OCI-LY1 (cell line): ENCODE results near the gene ZNF3.

Experiments used
- H2AFZ ChIP-seq: fragments of 200-600 bp; sonication (generic), shearing (Covaris generic); 2 replicates; pipeline ENCODE4 v1.6.0; 2014; ENCODE audit warnings: antibody characterized with exemption, mild to moderate bottlenecking, low read length
- H3F3A ChIP-seq: fragments of 200-600 bp; sonication (generic), shearing (Covaris generic); 2 replicates; pipeline ENCODE4 v1.6.0; 2014; ENCODE audit warnings: mild to moderate bottlenecking, antibody characterized with exemption, low read length, moderate library complexity; ENCODE audit not compliant: insufficient read depth
- H3K27ac ChIP-seq: fragments of 200-600 bp; sonication (generic); 2 replicates; pipeline ENCODE4 v1.5.1; 2014; ENCODE audit warnings: low read length, mixed run types, mild to moderate bottlenecking, low read depth; ENCODE audit not compliant: poor library complexity, severe bottlenecking
- H3K27me3 ChIP-seq: fragments of 200-600 bp; sonication (generic); 2 replicates; pipeline ENCODE4 v1.6.0; 2014; ENCODE audit warnings: antibody characterized with exemption, mild to moderate bottlenecking, low read length, moderate library complexity; ENCODE audit not compliant: insufficient read depth
- H3K36me3 ChIP-seq: fragments of 200-600 bp; sonication (generic); 2 replicates; pipeline ENCODE4 v1.6.1; 2014; ENCODE audit warnings: mild to moderate bottlenecking, antibody characterized with exemption, low read length, moderate library complexity, mixed read lengths; ENCODE audit not compliant: insufficient read depth
- H3K4me1 ChIP-seq: fragments of 200-600 bp; sonication (generic); 2 replicates; pipeline ENCODE4 v1.5.1; 2014; ENCODE audit warnings: mild to moderate bottlenecking, low read length, moderate library complexity; ENCODE audit not compliant: insufficient read depth, severe bottlenecking
- H3K4me2 ChIP-seq: fragments of 200-600 bp; sonication (generic), shearing (Covaris generic); 2 replicates; pipeline ENCODE4 v1.6.1; 2014; ENCODE audit warnings: low read length
- H3K4me3 ChIP-seq: fragments of 200-600 bp; sonication (generic); 2 replicates; pipeline ENCODE4 v1.5.1; 2014; ENCODE audit warnings: low read length, low read depth, mild to moderate bottlenecking, mixed read lengths; ENCODE audit not compliant: poor library complexity, severe bottlenecking
- H3K79me2 ChIP-seq: fragments of 200-600 bp; shearing (Covaris generic); 2 replicates; pipeline ENCODE4 v1.6.1; 2016; ENCODE audit warnings: mixed run types, low read length, mixed read lengths; ENCODE audit not compliant: insufficient read depth
- H3K9ac ChIP-seq: fragments of 200-600 bp; sonication (generic), shearing (Covaris generic); 2 replicates; pipeline ENCODE4 v1.6.1; 2014; ENCODE audit warnings: mild to moderate bottlenecking, low read length, mixed read lengths
- H3K9me2 ChIP-seq: fragments of 200-600 bp; sonication (generic), shearing (Covaris generic); 2 replicates; pipeline ENCODE4 v1.6.1; 2014; ENCODE audit warnings: low read depth, mild to moderate bottlenecking, low read length, mixed read lengths
- H3K9me3 ChIP-seq: fragments of 200-600 bp; shearing (Covaris generic); 2 replicates; pipeline ENCODE4 v1.6.1; 2014; ENCODE audit warnings: low read length, mixed read lengths
- H4K20me1 ChIP-seq: fragments of 200-600 bp; sonication (generic), shearing (Covaris generic); 2 replicates; pipeline ENCODE4 v1.6.0; 2016; ENCODE audit warnings: mild to moderate bottlenecking, low read length; ENCODE audit not compliant: insufficient read depth
- EZH2 ChIP-seq: fragments of 200-600 bp; sonication (generic), shearing (Covaris generic); IDR thresholded peaks from 2 replicates; pipeline ENCODE4 v1.8.0; 2017; ENCODE audit warnings: borderline replicate concordance, mixed run types, mild to moderate bottlenecking, antibody characterized with exemption, low read length, moderate library complexity, mixed read lengths
- TF ChIP-seq, protein P1 (sequence below): fragments of 200-600 bp; sonication (generic), shearing (Covaris generic); IDR thresholded peaks from 2 replicates; pipeline ENCODE4 v1.5.1; 2017; ENCODE audit warnings: mild to moderate bottlenecking, antibody characterized with exemption, low read length, moderate library complexity, mixed read lengths

Gene ZNF3

DNA sequence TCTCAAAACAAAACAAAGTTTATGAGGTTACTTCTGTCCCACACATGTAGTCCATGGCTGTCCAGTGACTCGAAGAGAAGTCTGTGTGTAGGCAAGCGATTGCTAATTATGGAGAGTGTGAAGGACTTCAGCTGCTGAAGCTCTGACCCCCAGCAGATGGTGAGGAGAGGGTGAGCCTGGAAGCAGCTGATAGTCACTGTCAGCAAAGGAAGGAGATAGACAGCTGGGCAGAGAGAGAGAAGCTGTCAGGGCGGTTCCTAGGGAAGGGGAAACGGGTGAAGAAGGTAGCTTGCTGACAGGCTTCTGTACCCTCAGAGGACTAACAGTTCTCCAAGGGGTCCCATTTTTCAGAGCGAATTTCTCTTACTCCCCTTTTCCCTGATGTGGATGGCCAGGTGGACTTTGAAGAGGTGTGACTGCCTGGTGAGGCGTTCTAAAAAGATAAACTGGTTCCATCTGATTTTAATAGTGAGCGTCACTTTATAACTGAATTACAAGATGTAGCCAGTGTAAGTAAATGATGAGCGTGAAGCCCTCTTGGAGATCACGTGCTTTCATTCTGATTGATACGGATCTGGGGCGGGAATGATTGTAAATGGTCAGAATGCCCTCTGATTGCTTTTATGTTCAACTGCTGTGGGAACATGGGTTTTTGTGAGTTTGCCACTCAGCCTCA is 19.9 kb downstream of the ZNF3 start:
- H3K36me3 ChIP-seq, result peaks cover 77% of the 10 kb centered on the region
- no peak overlapping the region for H2AFZ ChIP-seq
- H3K9me2 ChIP-seq, result no peaks in the 10 kb centered on the region
- H3K4me1 ChIP-seq, result peaks cover 10% of the 10 kb centered on the region
- no peak overlapping the region for H3K4me3 ChIP-seq
- H3K27ac ChIP-seq, result no peak overlapping the region
- no peaks in the 10 kb centered on the region for H3K9me3 ChIP-seq
- H3K4me2 ChIP-seq, result no peak overlapping the region
- no peak for TF ChIP-seq EZH2
- TF ChIP-seq, protein P1, sequence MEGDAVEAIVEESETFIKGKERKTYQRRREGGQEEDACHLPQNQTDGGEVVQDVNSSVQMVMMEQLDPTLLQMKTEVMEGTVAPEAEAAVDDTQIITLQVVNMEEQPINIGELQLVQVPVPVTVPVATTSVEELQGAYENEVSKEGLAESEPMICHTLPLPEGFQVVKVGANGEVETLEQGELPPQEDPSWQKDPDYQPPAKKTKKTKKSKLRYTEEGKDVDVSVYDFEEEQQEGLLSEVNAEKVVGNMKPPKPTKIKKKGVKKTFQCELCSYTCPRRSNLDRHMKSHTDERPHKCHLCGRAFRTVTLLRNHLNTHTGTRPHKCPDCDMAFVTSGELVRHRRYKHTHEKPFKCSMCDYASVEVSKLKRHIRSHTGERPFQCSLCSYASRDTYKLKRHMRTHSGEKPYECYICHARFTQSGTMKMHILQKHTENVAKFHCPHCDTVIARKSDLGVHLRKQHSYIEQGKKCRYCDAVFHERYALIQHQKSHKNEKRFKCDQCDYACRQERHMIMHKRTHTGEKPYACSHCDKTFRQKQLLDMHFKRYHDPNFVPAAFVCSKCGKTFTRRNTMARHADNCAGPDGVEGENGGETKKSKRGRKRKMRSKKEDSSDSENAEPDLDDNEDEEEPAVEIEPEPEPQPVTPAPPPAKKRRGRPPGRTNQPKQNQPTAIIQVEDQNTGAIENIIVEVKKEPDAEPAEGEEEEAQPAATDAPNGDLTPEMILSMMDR, result no peak
- no peaks in the 10 kb centered on the region for H3K27me3 ChIP-seq
- H3F3A ChIP-seq, result no peaks in the 10 kb centered on the region
- no peak overlapping the region for H3K9ac ChIP-seq
- H3K79me2 ChIP-seq, result no peaks in the 10 kb centered on the region
- H4K20me1 ChIP-seq, result no peaks in the 10 kb centered on the region

DNA sequence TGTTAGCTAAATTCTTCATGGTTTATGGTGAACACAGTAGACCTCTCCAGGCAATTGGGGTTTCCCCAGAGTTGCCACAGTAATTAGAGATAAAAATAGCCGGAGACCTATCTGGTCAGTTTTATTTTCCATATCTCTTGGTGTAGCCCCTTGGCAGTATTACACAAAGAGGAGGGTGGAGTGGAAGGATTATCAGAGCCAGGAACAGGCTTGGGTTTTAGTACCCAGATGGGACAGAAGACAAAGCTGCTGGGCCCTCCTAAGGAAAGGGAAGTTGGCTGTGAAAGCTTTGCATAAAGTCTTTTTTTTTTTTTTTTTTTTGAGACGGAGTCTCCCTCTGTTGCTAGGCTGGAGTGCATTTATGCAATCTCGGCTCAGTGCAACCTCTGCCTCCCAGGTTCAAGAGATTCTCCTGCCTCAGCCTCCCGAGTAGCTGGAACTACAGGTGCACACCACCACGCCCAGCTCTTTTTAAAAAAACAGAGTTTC is 22.2 kb downstream of the ZNF3 start:
- H3K27ac ChIP-seq, result peak overlapping the region; percentile 24
- no peak overlapping the region; the same call in 1 of the 2 replicates for H3K4me2 ChIP-seq
- no peaks in the 10 kb centered on the region for H3K79me2 ChIP-seq
- no peaks in the 10 kb centered on the region for H3F3A ChIP-seq
- no peak overlapping the region for H3K9ac ChIP-seq
- TF ChIP-seq, protein P1, result no peak
- TF ChIP-seq EZH2, result no peak
- H3K27me3 ChIP-seq, result no peaks in the 10 kb centered on the region
- no peaks in the 10 kb centered on the region for H3K9me3 ChIP-seq
- H3K4me1 ChIP-seq, result peaks cover 10% of the 10 kb centered on the region
- no peak overlapping the region for H2AFZ ChIP-seq
- no peaks in the 10 kb centered on the region for H3K9me2 ChIP-seq
- H4K20me1 ChIP-seq, result no peaks in the 10 kb centered on the region
- peaks cover 60% of the 10 kb centered on the region for H3K36me3 ChIP-seq
- no peak overlapping the region for H3K4me3 ChIP-seq

DNA sequence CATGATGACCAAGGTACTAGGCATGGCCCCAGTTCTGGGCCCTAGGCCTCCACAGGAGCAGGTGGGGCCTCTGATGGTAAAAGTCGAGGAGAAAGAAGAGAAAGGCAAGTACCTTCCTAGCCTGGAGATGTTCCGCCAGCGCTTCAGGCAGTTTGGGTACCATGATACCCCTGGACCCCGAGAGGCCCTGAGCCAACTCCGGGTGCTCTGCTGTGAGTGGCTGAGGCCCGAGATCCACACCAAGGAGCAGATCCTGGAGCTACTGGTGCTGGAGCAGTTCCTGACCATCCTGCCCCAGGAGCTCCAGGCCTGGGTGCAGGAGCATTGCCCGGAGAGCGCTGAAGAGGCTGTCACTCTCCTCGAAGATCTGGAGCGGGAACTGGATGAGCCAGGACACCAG is 24.5 kb downstream of the ZNF3 start:
- TF ChIP-seq EZH2, result no peak
- TF ChIP-seq, protein P1, result no peak
- Histone ChIP-seq H3K9me2 (no peaks in the 10 kb centered on the region), H3F3A (no peaks in the 10 kb centered on the region), H3K4me1 (peaks cover 10% of the 10 kb centered on the region), H3K4me2 (no peak overlapping the region), H3K79me2 (no peaks in the 10 kb centered on the region), H4K20me1 (no peaks in the 10 kb centered on the region), H2AFZ (no peak overlapping the region), H3K9ac (no peak overlapping the region), H3K36me3 (peaks cover 45% of the 10 kb centered on the region), H3K27me3 (no peaks in the 10 kb centered on the region), H3K27ac (no peak overlapping the region), H3K9me3 (no peaks in the 10 kb centered on the region), H3K4me3 (no peak overlapping the region)
